Measurements from ENCODE around the gene PSMB3. TPM values are rescaled to one million over a fixed set of nuclear protein-coding genes. Genes with fewer than 3 reads are reported as not detected.
"Not testable (repeated sequence)": the region's sequence is repeated elsewhere in the genome, so short reads cannot be mapped to it uniquely, and the experiment has no call there.

Gene PSMB3
- total RNA-seq, 1 donor from 2014 or later: 128 TPM

GRCh38 chr17:38786372-38786771, 33.8 kb downstream of the PSMB3 start:
- Histone ChIP-seq H3K27ac (no peak overlapping the region), H3K4me3 (no peak overlapping the region), H3K27me3 (ENCODE audit: low read depth) (no peaks in the 10 kb centered on the region), H3K9me3 (no peaks in the 10 kb centered on the region), H3K36me3 (peaks cover 55% of the 10 kb centered on the region), H3K4me1 (peaks cover 19% of the 10 kb centered on the region)
- ATAC-seq (no peak), DNase-seq (no peak)
- intact Hi-C loops (cut with DNase I): no loop called here
- no peak for TF ChIP-seq CTCF (IDR thresholded peaks at IDR 0.05)

DNA sequence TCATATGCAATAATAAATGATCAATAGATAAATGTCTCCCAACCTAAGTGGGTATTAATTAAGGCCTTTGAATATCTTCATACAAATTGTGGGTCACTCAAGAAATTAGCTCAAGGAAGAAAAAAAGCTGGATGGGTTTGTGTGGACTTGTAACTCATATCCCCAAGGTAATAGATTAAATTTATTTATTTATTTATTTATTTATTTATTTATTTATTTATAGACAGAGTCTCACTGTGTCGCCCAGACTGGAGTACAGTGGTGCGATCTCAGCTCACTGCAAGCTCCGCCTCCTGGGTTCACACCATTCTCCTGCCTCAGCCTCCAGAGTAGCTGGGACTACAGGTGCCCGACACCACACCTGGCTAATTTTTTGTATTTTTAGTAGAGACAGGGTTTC, 35.5 kb downstream of the PSMB3 start:
- Histone ChIP-seq H3K36me3 (peaks cover 46% of the 10 kb centered on the region), H3K4me1 (peaks cover 19% of the 10 kb centered on the region)
- ATAC-seq; H3K27ac ChIP-seq; intact Hi-C loops (cut with DNase I); H3K9me3 ChIP-seq; DNase-seq; H3K27me3 ChIP-seq (ENCODE audit: low read depth); H3K4me3 ChIP-seq: not testable (repeated sequence)

GRCh38 chr17:38789185-38789584, 36.6 kb downstream of the PSMB3 start:
- H3K9me3 ChIP-seq: no peaks in the 10 kb centered on the region
- H3K4me3 ChIP-seq: no peak overlapping the region
- no peak for DNase-seq
- peaks cover 19% of the 10 kb centered on the region for H3K4me1 ChIP-seq
- H3K36me3 ChIP-seq: peaks cover 35% of the 10 kb centered on the region
- no peak overlapping the region for H3K27ac ChIP-seq
- no peak for TF ChIP-seq CTCF (IDR thresholded peaks at IDR 0.05)
- intact Hi-C loops (cut with DNase I): no loop called here
- no peaks in the 10 kb centered on the region for H3K27me3 ChIP-seq (ENCODE audit: low read depth)
- no peak for ATAC-seq

- Histone ChIP-seq H3K36me3 (peaks cover 26% of the 10 kb centered on the region), H3K27ac (peak overlapping the region; percentile 50), H3K4me1 (peaks cover 19% of the 10 kb centered on the region)
- H3K4me3 ChIP-seq; intact Hi-C loops (cut with DNase I); DNase-seq; H3K27me3 ChIP-seq (ENCODE audit: low read depth); H3K9me3 ChIP-seq; ATAC-seq: not testable (repeated sequence)
These were observed 37.7 kb downstream of the PSMB3 start for GRCh38 chr17:38790148-38790707.

- H3K36me3 ChIP-seq: peaks cover 23% of the 10 kb centered on the region
- TF ChIP-seq CTCF (IDR thresholded peaks at IDR 0.05): no peak
- intact Hi-C loops (cut with DNase I): no loop called here
- H3K27ac ChIP-seq: no peak overlapping the region
- no peaks in the 10 kb centered on the region for H3K9me3 ChIP-seq
- DNase-seq (no peak), ATAC-seq (no peak)
- no peaks in the 10 kb centered on the region for H3K27me3 ChIP-seq (ENCODE audit: low read depth)
- peaks cover 27% of the 10 kb centered on the region for H3K4me1 ChIP-seq
- no peak overlapping the region for H3K4me3 ChIP-seq
These were observed 38.6 kb downstream of the PSMB3 start for GRCh38 chr17:38791162-38791561.

- Histone ChIP-seq H3K27me3 (ENCODE audit: low read depth) (no peaks in the 10 kb centered on the region), H3K4me3 (no peak overlapping the region), H3K4me1 (peaks cover 50% of the 10 kb centered on the region), H3K27ac (no peak overlapping the region), H3K36me3 (peaks cover 16% of the 10 kb centered on the region), H3K9me3 (no peaks in the 10 kb centered on the region)
- DNase-seq (no peak), ATAC-seq (no peak)
- intact Hi-C loops (cut with DNase I): no loop called here
- TF ChIP-seq CTCF (IDR thresholded peaks at IDR 0.05): no peak
These were observed 41.7 kb downstream of the PSMB3 start for GRCh38 chr17:38794221-38794620.

Data from lower lobe of right lung (tissue), 2 donors.